Upper lobe of left lung (tissue), 6 donors: ENCODE data around the gene GPR179. TPM values are rescaled to one million over a fixed set of nuclear protein-coding genes. Genes with fewer than 3 reads are reported as not detected.
A peak's percentile ranks its signal among the peaks of the same experiment; 100 is the strongest.
"Not testable (repeated sequence)": the region's sequence is repeated elsewhere in the genome, so short reads cannot be mapped to it uniquely, and the experiment has no call there.

Experiments
- ATAC-seq, 2 donors: fragments of 200-7000 bp; cut with Tn5 transposase; one replicate each; pipeline ENCODE4 v1.9.1; 2022; ENCODE audit warnings: mild to moderate bottlenecking in 2 of 2, moderate library complexity in 2 of 2; ENCODE audit not compliant: low FRiP score in 2 of 2
- DNase-seq, 2 donors: peaks; one replicate each; pipeline ENCODE4 v3.0.0-alpha.2; 2019 to 2020
- H3K27ac ChIP-seq, 4 donors: fragments of 200-600 bp; sonication (generic); one replicate each; pipeline ENCODE4 v1.5.1; 2016 to 2019
- H3K27me3 ChIP-seq, 4 donors: fragments of 200-600 bp; sonication (generic); one replicate each; pipeline ENCODE4 v1.5.1; 2017 to 2019
- H3K36me3 ChIP-seq, 4 donors: fragments of 200-600 bp; sonication (generic); one replicate each; pipeline ENCODE4 v1.5.1; 2016 to 2019
- H3K4me1 ChIP-seq, 4 donors: fragments of 200-600 bp; sonication (generic); one replicate each; pipeline ENCODE4 v1.5.1; 2018 to 2019
- H3K4me3 ChIP-seq, 4 donors: fragments of 200-600 bp; sonication (generic); one replicate each; pipeline ENCODE4 v1.5.1; 2017 to 2019; ENCODE audit warnings: mild to moderate bottlenecking in 2 of 4, moderate library complexity in 1 of 4
- H3K9me3 ChIP-seq, 4 donors: fragments of 200-600 bp; sonication (generic); one replicate each; pipeline ENCODE4 v1.5.1; 2018 to 2019
- CTCF ChIP-seq, 6 experiments: fragments of 450-650 bp in 4 of 6; fragments of 200-600 bp in 2 of 6; sonication (generic) in 2 of 6; IDR thresholded peaks; one replicate each; pipeline ENCODE4 v1.5.1; 2016 to 2019; ENCODE audit warnings: antibody characterized with exemption in 6 of 6
- POLR2AphosphoS5 ChIP-seq, 2 donors: sonication (generic); formaldehyde crosslinking; IDR thresholded peaks; one replicate each; pipeline ENCODE4 v1.5.1; 2017; ENCODE audit warnings: antibody characterized with exemption in 2 of 2
- WGBS, 2 donors: methylation state at CpG; one replicate each; pipeline ENCODE4 v1.1.5; 2017 to 2018; 5-methylcytosine and 5-hydroxymethylcytosine counted together
- total RNA-seq, 6 donors: library from RNA; depleted of rRNA in 4 of 6; stranded (reverse); fragments of >200 nt in 4 of 6; gene quantifications; one replicate each; pipeline versions ENCODE4 v1.1.0 to v1.2.1, GENCODE V29; 2016 to 2021
- donor health status: DM: no; HTN: no; CAD: no; lungs with moderate emphysema.
- donor health status: DM: no; HTN: yes; CAD: no; lungs with severe emphysema.

The GPR179 gene
- total RNA-seq, 6 donors from 2014 or later: under 0.01 to 0.30 (median 0.09) TPM; not detected in 1

- H3K4me3 ChIP-seq, H3K27me3 ChIP-seq, H3K36me3 ChIP-seq, H3K4me1 ChIP-seq, H3K27ac ChIP-seq, DNase-seq, H3K9me3 ChIP-seq: not testable (repeated sequence)
- ATAC-seq: peak in 1 of 2 donors; percentile 53
- peak in 3 of 6 experiments; percentile 9 to 29 (median 17) for TF ChIP-seq CTCF (IDR thresholded peaks at IDR 0.05)
- WGBS, 2 donors: 68 to 80% methylated on average over 4 to 10 of the region's 12 CpGs
Measured at GRCh38 chr17:38288217-38288827, 55.4 kb downstream of the GPR179 start.

- TF ChIP-seq POLR2AphosphoS5 (IDR thresholded peaks at IDR 0.05): peak; percentile 21 to 59
- ATAC-seq (peak; percentile 86 to 94), DNase-seq (peak in 1 of 2 donors; percentile 37)
- not testable (repeated sequence) for H3K4me1 ChIP-seq, H3K4me3 ChIP-seq, H3K9me3 ChIP-seq, H3K36me3 ChIP-seq, H3K27me3 ChIP-seq
- H3K27ac ChIP-seq: peak overlapping the region in 2 of 4 donors; percentile 43 to 54
- 27 to 51% methylated on average over 4 to 11 of the region's 11 CpGs for WGBS, 2 donors
Measured at GRCh38 chr17:38286501-38287091, 57.2 kb downstream of the GPR179 start.

- H3K36me3 ChIP-seq, H3K4me1 ChIP-seq, H3K9me3 ChIP-seq, H3K4me3 ChIP-seq, H3K27ac ChIP-seq, H3K27me3 ChIP-seq, DNase-seq: not testable (repeated sequence)
- peak in 1 of 2 donors; percentile 28 for ATAC-seq
Measured at GRCh38 chr17:38285994-38286393, 57.8 kb downstream of the GPR179 start.

Other genes with a start within 250 kb of the GPR179 start
- gene TBC1D3E, start 216.0 kb downstream of the GPR179 start, total RNA-seq: not detected
- gene TBC1D3, start 151.4 kb downstream of the GPR179 start, total RNA-seq: not detected
- 10 to 100 TPM in 5 of 6 donors, 1 to 10 TPM in 1; 5.7 to 28.9 (median 25.2) TPM for gene MRPL45, start 46.8 kb downstream of the GPR179 start, total RNA-seq
- 10 to 100 TPM; 17.5 to 40.4 (median 23.3) TPM for gene SOCS7, start 7.9 kb upstream of the GPR179 start, total RNA-seq
- gene ARHGAP23, start 84.5 kb upstream of the GPR179 start, total RNA-seq: 100 to 1,000 TPM in 1 of 6 donors, 10 to 100 TPM in 5; 30.4 to 104 (median 70.1) TPM